Cardiac septum (tissue), 1 donor: ENCODE data around the gene STX4. TPM values are rescaled to one million over a fixed set of nuclear protein-coding genes. Genes with fewer than 3 reads are reported as not detected.

ENCODE experiments used
- DNase-seq: peaks from one replicate; pipeline ENCODE4 v3.0.0-alpha.2; 2020; ENCODE audit warnings: low spot score
- intact Hi-C: fragments of 100-400 bp; cut with DNase I; formaldehyde crosslinking; loops from one replicate; pipeline ENCODE4 v1.14.0; 2022
- total RNA-seq: library from RNA; stranded (reverse); fragmentation: NEBNext Ultra II Directional; extraction: Animal tissue kit (Norgen Biotek cat#: 25700); gene quantifications from one replicate; pipeline ENCODE4 v1.2.1, GENCODE V29; 2021
- donor health status: DM: no; HTN: no; CAD: no.

Gene STX4
- total RNA-seq, 1 donor from 2014 or later = 41.1 TPM

GRCh38 chr16:31055613-31056012, 22.3 kb downstream of the STX4 start:
- no peak for DNase-seq
- intact Hi-C loops = no loop called here

- intact Hi-C loops = no loop called here
- no peak for DNase-seq
Observed at GRCh38 chr16:31061126-31061812, 27.9 kb downstream of the STX4 start.

GRCh38 chr16:31061813-31062440, 28.6 kb downstream of the STX4 start:
- DNase-seq = no peak
- intact Hi-C loops = no loop called here

GRCh38 chr16:31063495-31063842, 30.1 kb downstream of the STX4 start:
- intact Hi-C loops = no loop called here
- no peak for DNase-seq

GRCh38 chr16:31063843-31064611, 30.7 kb downstream of the STX4 start:
- intact Hi-C loops = no loop called here
- no peak for DNase-seq

- intact Hi-C loops = no loop called here
- no peak for DNase-seq
Observed at GRCh38 chr16:31064882-31065461, 31.6 kb downstream of the STX4 start.

- no peak for DNase-seq
- intact Hi-C loops = no loop called here
Observed at GRCh38 chr16:31067342-31067741, 34.0 kb downstream of the STX4 start.

GRCh38 chr16:31071861-31072260, 38.5 kb downstream of the STX4 start:
- intact Hi-C loops = loop anchor here (5.0 kb wide), 2 partner anchors 40 to 115 kb away; partner anchors contain the start of genes SETD1A and STX4
- DNase-seq = no peak

GRCh38 chr16:31072540-31073141, 39.3 kb downstream of the STX4 start:
- intact Hi-C loops = loop anchor here (5.0 kb wide), 2 partner anchors 40 to 115 kb away; partner anchors contain the start of genes SETD1A and STX4
- DNase-seq = no peak

- peak; percentile 95 for DNase-seq
- intact Hi-C loops = loop anchor here (5.0 kb wide), 2 partner anchors 41 to 116 kb away; partner anchors contain the start of genes SETD1A and STX4
Observed at GRCh38 chr16:31073142-31073969, 40.0 kb downstream of the STX4 start.

- peak; percentile 100 for DNase-seq
- intact Hi-C loops = loop anchor here (2.0 to 5.0 kb wide), 4 partner anchors 21 to 117 kb away; partner anchors contain the start of genes SETD1A, STX4 and VKORC1
Observed at GRCh38 chr16:31073970-31074813, 40.8 kb downstream of the STX4 start, which contains the start of the genes ZNF646 and ZNF668. TSS of gene ZNF646 (plus strand) at chr16:31074422. CDS start at chr16:31076325, 1,903 bp downstream. TSS of gene ZNF668 (minus strand) at chr16:31074240. CDS start at chr16:31064459, 9,781 bp downstream.

GRCh38 chr16:31074814-31075183, 41.4 kb downstream of the STX4 start:
- intact Hi-C loops = loop anchor here (2.0 to 5.0 kb wide), 5 partner anchors 20 to 117 kb away; partner anchors contain the start of genes HSD3B7, SETD1A, STX4 and VKORC1
- DNase-seq = no peak

GRCh38 chr16:31076319-31076718, 43.0 kb downstream of the STX4 start:
- intact Hi-C loops = loop anchor here (5.0 kb wide), 1 partner anchor 89 kb away; the partner anchor contains the start of gene HSD3B7

GRCh38 chr16:31077024-31077423, 43.7 kb downstream of the STX4 start:
- intact Hi-C loops = loop anchor here (5.0 kb wide), 1 partner anchor 90 kb away; the partner anchor contains the start of gene HSD3B7
- DNase-seq = no peak

More at GRCh38 chr16:31076319-31076718, 43.0 kb downstream of the STX4 start:
- DNase-seq = no peak

GRCh38 chr16:31077592-31078396, 44.4 kb downstream of the STX4 start:
- intact Hi-C loops = loop anchor here (5.0 kb wide), 1 partner anchor 90 kb away; the partner anchor contains the start of gene HSD3B7
- no peak for DNase-seq

GRCh38 chr16:31078597-31079341, 45.4 kb downstream of the STX4 start:
- DNase-seq = no peak
- intact Hi-C loops = loop anchor here (5.0 kb wide), 1 partner anchor 91 kb away; the partner anchor contains the start of gene HSD3B7
